HCT116 (cell line): ENCODE data around the gene PLA2G2D.

ENCODE experiments used
- ATF3 ChIP-seq: IDR thresholded peaks from 2 replicates; pipeline ENCODE4 v1.6.1; 2012
- CEBPB ChIP-seq: IDR thresholded peaks from 2 replicates; pipeline ENCODE4 v1.6.1; 2012; ENCODE audit warnings: low read depth
- CTCF ChIP-seq, 3 experiments: fragments of 200-600 bp in 1 of 3; sonication (generic) in 1 of 3; IDR thresholded peaks in 2 of 3; conservative IDR thresholded peaks in 1 of 3; 2 replicates each; pipeline ENCODE4 v1.5.1; 2012 to 2017; ENCODE audit warnings: low read depth in 2 of 3, low read length in 2 of 3, antibody characterized with exemption in 1 of 3, borderline replicate concordance in 1 of 3, control low read depth in 1 of 3, mild to moderate bottlenecking in 1 of 3, mixed read lengths in 1 of 3, mixed run types in 1 of 3, moderate library complexity in 1 of 3; ENCODE audit not compliant: insufficient read depth in 1 of 3
- ELF1 ChIP-seq: IDR thresholded peaks from 2 replicates; pipeline ENCODE4 v1.6.1; 2012; ENCODE audit warnings: low read depth, borderline replicate concordance
- EZH2 ChIP-seq: fragments of 200-600 bp; sonication (generic); IDR thresholded peaks from 2 replicates; pipeline ENCODE4 v1.6.1; 2017; ENCODE audit warnings: antibody characterized with exemption, mixed run types
- FOSL1 ChIP-seq: IDR thresholded peaks from 2 replicates; pipeline ENCODE4 v1.6.1; 2012; ENCODE audit warnings: low read depth
- MAX ChIP-seq: IDR thresholded peaks from 2 replicates; pipeline ENCODE4 v1.6.1; 2012
- POLR2A ChIP-seq: IDR thresholded peaks from 2 replicates; pipeline ENCODE4 v1.7.0; 2011; ENCODE audit warnings: borderline replicate concordance; ENCODE audit not compliant: insufficient read depth, insufficient read length; ENCODE audit errors: extremely low read depth
- POLR2AphosphoS5 ChIP-seq: IDR thresholded peaks from 2 replicates; pipeline ENCODE4 v1.6.1; 2011; ENCODE audit warnings: mild to moderate bottlenecking, low read depth, low read length, moderate library complexity
- RAD21 ChIP-seq: IDR thresholded peaks from 2 replicates; pipeline ENCODE4 v1.6.1; 2012; ENCODE audit warnings: low read depth, mild to moderate bottlenecking
- SP1 ChIP-seq: IDR thresholded peaks from 2 replicates; pipeline ENCODE4 v1.6.1; 2012; ENCODE audit warnings: low read depth
- TCF7L2 ChIP-seq: IDR thresholded peaks from 2 replicates; pipeline ENCODE4 v1.7.0; 2011; ENCODE audit warnings: borderline replicate concordance, inconsistent platforms; ENCODE audit not compliant: insufficient read depth, insufficient read length; ENCODE audit errors: extremely low read depth
- TF ChIP-seq, protein P1 (sequence below): IDR thresholded peaks from 2 replicates; pipeline ENCODE4 v1.6.1; 2011; ENCODE audit warnings: mild to moderate bottlenecking, low read length, moderate library complexity; ENCODE audit not compliant: insufficient replicate concordance; ENCODE audit errors: extremely low read depth
- TF ChIP-seq, protein P2 (sequence below): IDR thresholded peaks from 2 replicates; pipeline ENCODE4 v1.6.1; 2012; ENCODE audit warnings: low read depth

- TF ChIP-seq POLR2A (no peak), EZH2 (no peak), CTCF (IDR thresholded peaks at IDR 0.05 in 2 of 3, conservative IDR thresholded peaks at IDR 0.05 in 1 of 3; ENCODE audit: borderline replicate concordance in 1 of 3, insufficient read depth in 1 of 3, low read depth in 2 of 3, low read length in 2 of 3) (peak in 2 of 3 experiments; percentile 44 to 51; a peak in 4 of 6 replicates), POLR2AphosphoS5 (no peak), MAX (no peak), ATF3 (no peak), TCF7L2 (no peak), SP1 (no peak), FOSL1 (no peak), ELF1 (no peak), RAD21 (no peak), CEBPB (no peak)
- TF ChIP-seq, protein P1, sequence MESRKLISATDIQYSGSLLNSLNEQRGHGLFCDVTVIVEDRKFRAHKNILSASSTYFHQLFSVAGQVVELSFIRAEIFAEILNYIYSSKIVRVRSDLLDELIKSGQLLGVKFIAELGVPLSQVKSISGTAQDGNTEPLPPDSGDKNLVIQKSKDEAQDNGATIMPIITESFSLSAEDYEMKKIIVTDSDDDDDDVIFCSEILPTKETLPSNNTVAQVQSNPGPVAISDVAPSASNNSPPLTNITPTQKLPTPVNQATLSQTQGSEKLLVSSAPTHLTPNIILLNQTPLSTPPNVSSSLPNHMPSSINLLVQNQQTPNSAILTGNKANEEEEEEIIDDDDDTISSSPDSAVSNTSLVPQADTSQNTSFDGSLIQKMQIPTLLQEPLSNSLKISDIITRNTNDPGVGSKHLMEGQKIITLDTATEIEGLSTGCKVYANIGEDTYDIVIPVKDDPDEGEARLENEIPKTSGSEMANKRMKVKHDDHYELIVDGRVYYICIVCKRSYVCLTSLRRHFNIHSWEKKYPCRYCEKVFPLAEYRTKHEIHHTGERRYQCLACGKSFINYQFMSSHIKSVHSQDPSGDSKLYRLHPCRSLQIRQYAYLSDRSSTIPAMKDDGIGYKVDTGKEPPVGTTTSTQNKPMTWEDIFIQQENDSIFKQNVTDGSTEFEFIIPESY = no peak
- TF ChIP-seq, protein P2, sequence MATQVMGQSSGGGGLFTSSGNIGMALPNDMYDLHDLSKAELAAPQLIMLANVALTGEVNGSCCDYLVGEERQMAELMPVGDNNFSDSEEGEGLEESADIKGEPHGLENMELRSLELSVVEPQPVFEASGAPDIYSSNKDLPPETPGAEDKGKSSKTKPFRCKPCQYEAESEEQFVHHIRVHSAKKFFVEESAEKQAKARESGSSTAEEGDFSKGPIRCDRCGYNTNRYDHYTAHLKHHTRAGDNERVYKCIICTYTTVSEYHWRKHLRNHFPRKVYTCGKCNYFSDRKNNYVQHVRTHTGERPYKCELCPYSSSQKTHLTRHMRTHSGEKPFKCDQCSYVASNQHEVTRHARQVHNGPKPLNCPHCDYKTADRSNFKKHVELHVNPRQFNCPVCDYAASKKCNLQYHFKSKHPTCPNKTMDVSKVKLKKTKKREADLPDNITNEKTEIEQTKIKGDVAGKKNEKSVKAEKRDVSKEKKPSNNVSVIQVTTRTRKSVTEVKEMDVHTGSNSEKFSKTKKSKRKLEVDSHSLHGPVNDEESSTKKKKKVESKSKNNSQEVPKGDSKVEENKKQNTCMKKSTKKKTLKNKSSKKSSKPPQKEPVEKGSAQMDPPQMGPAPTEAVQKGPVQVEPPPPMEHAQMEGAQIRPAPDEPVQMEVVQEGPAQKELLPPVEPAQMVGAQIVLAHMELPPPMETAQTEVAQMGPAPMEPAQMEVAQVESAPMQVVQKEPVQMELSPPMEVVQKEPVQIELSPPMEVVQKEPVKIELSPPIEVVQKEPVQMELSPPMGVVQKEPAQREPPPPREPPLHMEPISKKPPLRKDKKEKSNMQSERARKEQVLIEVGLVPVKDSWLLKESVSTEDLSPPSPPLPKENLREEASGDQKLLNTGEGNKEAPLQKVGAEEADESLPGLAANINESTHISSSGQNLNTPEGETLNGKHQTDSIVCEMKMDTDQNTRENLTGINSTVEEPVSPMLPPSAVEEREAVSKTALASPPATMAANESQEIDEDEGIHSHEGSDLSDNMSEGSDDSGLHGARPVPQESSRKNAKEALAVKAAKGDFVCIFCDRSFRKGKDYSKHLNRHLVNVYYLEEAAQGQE = no peak
These were observed 10.0 kb downstream of the PLA2G2D start for GRCh38 chr1:20109223-20109856.
